GM12878 (cell line): ENCODE measurements around the gene TMEM167A. TPM values are rescaled to one million over a fixed set of nuclear protein-coding genes. Genes with fewer than 3 reads are reported as not detected.

ENCODE experiments used
- ATAC-seq: fragments of 200-7000 bp; cut with Tn5 transposase; 3 replicates; pipeline ENCODE4 v1.9.1; 2020; ENCODE audit warnings: mild to moderate bottlenecking, moderate library complexity
- BruUV-seq: library from RNA; stranded (reverse); fragments of 400-500 nt; replicated peaks from 2 replicates; lab custom pipeline; 2021; lab: Mats Ljungman, UMichigan
- CTCF ChIA-PET: fragments of 300-600 bp; sonication (Branson Sonifier 250); formaldehyde crosslinking; extraction: SDS; loops from one replicate; lab custom pipeline; 2021; ENCODE audit warnings: inconsistent platforms; lab: Yijun Ruan, JAX
- POLR2A ChIA-PET: fragments of 350-600 bp; formaldehyde crosslinking; extraction: SDS; loops from one replicate; lab custom pipeline; 2021; ENCODE audit warnings: inconsistent platforms; lab: Charles Lee
- RAD21 ChIA-PET: fragments of 300-600 bp; sonication (Branson Sonifier 250); formaldehyde crosslinking; loops from one replicate; lab custom pipeline; 2023; ENCODE audit warnings: antibody characterized with exemption; ENCODE audit not compliant: unreplicated experiment; lab: Charles Lee
- SMC1A ChIA-PET: fragments of 300-600 bp; sonication (Branson Sonifier 250); formaldehyde crosslinking; loops from one replicate; lab custom pipeline; 2023; ENCODE audit not compliant: unreplicated experiment, uncharacterized antibody; lab: Charles Lee
- DNase-seq: peaks from one replicate; pipeline ENCODE4 v3.0.0-alpha.2; 2011; ENCODE audit warnings: low read depth, low spot score
- FAIRE-seq: peaks from 3 replicates; lab custom pipeline; 2011; peaks lifted over from hg19 to GRCh38; lab: Jason Lieb, UNC
- H2AFZ ChIP-seq: 2 replicates; pipeline ENCODE4 v1.6.0; 2011; ENCODE audit warnings: low read depth, low read length, control low read depth; ENCODE audit not compliant: control insufficient read depth
- H3K27ac ChIP-seq: 2 replicates; pipeline ENCODE4 v1.5.1; 2011; ENCODE audit warnings: control low read depth; ENCODE audit not compliant: control insufficient read depth, insufficient read depth
- H3K27me3 ChIP-seq, 2 experiments: replicated peaks in 1 of 2; 2 replicates each; pipeline versions ENCODE4 v1.6.0 to v1.6.1; 2011; ENCODE audit warnings: low read length in 1 of 2; ENCODE audit not compliant: control insufficient read depth in 2 of 2, insufficient read depth in 2 of 2
- H3K36me3 ChIP-seq, 2 experiments: 2 replicates each; pipeline ENCODE4 v1.5.1; 2011; ENCODE audit warnings: low read length in 1 of 2; ENCODE audit not compliant: control insufficient read depth in 2 of 2, insufficient read depth in 2 of 2
- H3K4me1 ChIP-seq: 2 replicates; pipeline ENCODE4 v1.6.1; 2011; ENCODE audit warnings: mild to moderate bottlenecking, low read length, moderate library complexity, mixed read lengths; ENCODE audit not compliant: control insufficient read depth, insufficient read depth
- H3K4me2 ChIP-seq: 2 replicates; pipeline ENCODE4 v1.6.0; 2011; ENCODE audit warnings: control low read depth; ENCODE audit not compliant: control insufficient read depth, insufficient read depth
- H3K4me3 ChIP-seq: fragments of 200-600 bp; sonication (generic); 2 replicates; pipeline ENCODE4 v1.5.1; 2016
- H3K79me2 ChIP-seq: 2 replicates; pipeline ENCODE4 v1.6.0; 2011; ENCODE audit warnings: low read length; ENCODE audit not compliant: control insufficient read depth, insufficient read depth
- H3K9ac ChIP-seq: 2 replicates; pipeline ENCODE4 v1.8.0; 2011; ENCODE audit warnings: low read length, control low read depth, mixed read lengths; ENCODE audit not compliant: control insufficient read depth, insufficient read depth
- H3K9me3 ChIP-seq: replicated peaks from 3 replicates; pipeline ENCODE4 v1.5.1; 2011; ENCODE audit warnings: mild to moderate bottlenecking, low read length; ENCODE audit not compliant: control insufficient read depth, insufficient read depth
- H4K20me1 ChIP-seq: 2 replicates; pipeline ENCODE4 v1.6.0; 2011; ENCODE audit not compliant: control insufficient read depth, insufficient read depth
- ATF7 ChIP-seq: fragments of 450-650 bp; IDR thresholded peaks from 2 replicates; pipeline ENCODE4 v1.6.1; 2016; ENCODE audit warnings: low read depth, mild to moderate bottlenecking
- EED ChIP-seq: sonication (generic); IDR thresholded peaks from 2 replicates; pipeline ENCODE4 v1.6.1; 2016; ENCODE audit warnings: antibody characterized with exemption, low read depth
- EP300 ChIP-seq, 2 experiments: fragments of 150-350 bp in 1 of 2; IDR thresholded peaks; 2 replicates each; pipeline ENCODE4 v1.6.1; 2011 to 2012; ENCODE audit warnings: low read depth in 2 of 2, low read length in 2 of 2, borderline replicate concordance in 1 of 2, improper control_type of control experiment in 1 of 2, inconsistent platforms in 1 of 2; ENCODE audit not compliant: control insufficient read depth in 1 of 2
- FOXM1 ChIP-seq: IDR thresholded peaks from 2 replicates; pipeline ENCODE4 v1.6.1; 2012; ENCODE audit warnings: low read depth, mild to moderate bottlenecking, inconsistent platforms, low read length, moderate library complexity
- GABPA ChIP-seq: IDR thresholded peaks from 2 replicates; pipeline ENCODE4 v1.6.1; 2014; ENCODE audit warnings: antibody characterized with exemption, low read depth, mild to moderate bottlenecking, inconsistent platforms
- MEF2A ChIP-seq: IDR thresholded peaks from 2 replicates; pipeline ENCODE4 v1.6.1; 2011; ENCODE audit warnings: low read depth, mild to moderate bottlenecking, low read length, moderate library complexity; ENCODE audit not compliant: insufficient read depth
- MYC ChIP-seq: IDR thresholded peaks from 2 replicates; pipeline ENCODE4 v1.6.1; 2011; ENCODE audit warnings: mild to moderate bottlenecking, low read length, moderate library complexity, inconsistent platforms; ENCODE audit not compliant: insufficient read depth, insufficient replicate concordance, insufficient read length, severe bottlenecking
- PML ChIP-seq: IDR thresholded peaks from 2 replicates; pipeline ENCODE4 v1.6.1; 2012; ENCODE audit warnings: low read length, inconsistent platforms
- PRDM15 ChIP-seq: fragments of 450-650 bp; formaldehyde crosslinking; IDR thresholded peaks from 2 replicates; pipeline ENCODE4 v1.4.0; 2020; ENCODE audit warnings: mild to moderate bottlenecking, moderate library complexity
- SPI1 ChIP-seq: IDR thresholded peaks from 2 replicates; pipeline ENCODE4 v1.6.1; 2011; ENCODE audit warnings: low read depth, mild to moderate bottlenecking, low read length, moderate library complexity, borderline replicate concordance; ENCODE audit not compliant: insufficient read depth
- ZBTB40 ChIP-seq: fragments of 450-650 bp; IDR thresholded peaks from 2 replicates; pipeline ENCODE4 v1.6.1; 2016; ENCODE audit warnings: mild to moderate bottlenecking, moderate library complexity, borderline replicate concordance
- WGBS: methylation state at CpG from one replicate; pipeline ENCODE4 v1.1.6; 2016; ENCODE audit warnings: low lambda C conversion rate; ENCODE audit not compliant: insufficient replicate concordance, insufficient coverage; ENCODE audit errors: missing lambda C conversion rate; 5-methylcytosine and 5-hydroxymethylcytosine counted together
- in situ Hi-C: fragments of 300-500 bp; cut with MboI; formaldehyde crosslinking; loops from 9 replicates; pipeline ENCODE4 v1.14.3; 2018; ENCODE audit warnings: mixed read lengths
- intact Hi-C: fragments of 100-400 bp; cut with micrococcal nuclease; formaldehyde crosslinking; loops from one replicate; pipeline ENCODE4 v1.14.2; 2022; ENCODE audit not compliant: unreplicated experiment
- polyA plus RNA-seq, 11 experiments: library from polyadenylated mRNA; depleted of rRNA in 4 of 11; unstranded in 6 of 11; stranded (reverse) in 5 of 11; fragments of >200 nt; fragmentation: Nextera tagmentation in 4 of 11; fragmentation: Illumina TruSeq in 1 of 11; extraction: Ambion mirVana in 4 of 11; extraction: Trizol in 1 of 11; gene quantifications; 1 replicate in 1 of 11; 2 replicates in 10 of 11; pipeline versions ENCODE4 v1.2.1 to v1.2.3, GENCODE V29; 2011 to 2016; ENCODE audit warnings: inconsistent platforms in 2 of 11, missing spikeins in 2 of 11, low read depth in 1 of 11
- total RNA-seq, 4 experiments: library from RNA; depleted of rRNA in 3 of 4; stranded (reverse); fragments of >200 nt in 3 of 4; fragmentation: Illumina TruSeq in 1 of 4; extraction: Trizol in 1 of 4; gene quantifications; 2 replicates each; pipeline versions ENCODE4 v1.2.1 to v1.2.3, GENCODE V29; 2013 to 2021
- TF ChIP-seq, protein P1 (sequence below): fragments of 450-650 bp; IDR thresholded peaks from 2 replicates; pipeline ENCODE4 v1.6.1; 2014; ENCODE audit warnings: mild to moderate bottlenecking
- TF ChIP-seq, protein P2 (sequence below): IDR thresholded peaks from 2 replicates; pipeline ENCODE4 v1.6.1; 2011; ENCODE audit warnings: low read depth, mild to moderate bottlenecking, low read length, moderate library complexity, borderline replicate concordance; ENCODE audit errors: extremely low read depth

TMEM167A gene
- total and polyA plus RNA-seq, 10 of the 15 experiments (the other 5 are each of a cell fraction or from before 2014, with no cell fraction given): 29.5 to 363 (median 85.6) TPM

DNA sequence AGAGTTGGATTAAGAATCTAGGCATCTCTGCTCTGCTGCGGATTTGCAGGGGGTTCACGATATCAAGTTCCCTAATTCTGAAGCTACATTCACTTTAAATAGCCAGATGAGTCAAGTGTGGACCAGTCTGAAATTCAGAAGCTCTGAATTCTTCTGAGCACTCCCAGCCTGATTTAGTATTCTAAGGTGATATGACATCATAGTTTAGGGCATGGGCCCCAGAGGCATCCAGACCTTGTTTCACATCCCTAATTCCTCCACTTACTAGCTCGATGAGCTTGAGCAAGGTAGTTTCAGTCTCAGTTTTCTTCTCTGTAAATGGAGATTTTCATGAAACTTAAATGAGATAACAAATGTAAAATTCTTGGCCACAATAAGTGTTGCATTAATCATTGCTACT lies 65.2 kb downstream of the TMEM167A start:
- Histone ChIP-seq H3K9ac (no peak overlapping the region), H3K4me1 (peaks cover 5% of the 10 kb centered on the region; the same call in 1 of the 2 replicates), H3K4me2 (peak overlapping the region; percentile 57), H3K79me2 (no peaks in the 10 kb centered on the region), H3K9me3 (peaks cover 6% of the 10 kb centered on the region; the same call in 2 of the 3 replicates), H3K36me3 (no peaks in the 10 kb centered on the region), H3K4me3 (no peak overlapping the region), H4K20me1 (no peaks in the 10 kb centered on the region), H2AFZ (no peak overlapping the region), H3K27ac (no peak overlapping the region; the same call in 1 of the 2 replicates), H3K27me3 (no peaks in the 10 kb centered on the region)
- ChIA-PET SMC1A (interaction anchor here (0.5 to 2.1 kb wide), 11 partner anchors 9 to 130 kb away, joined by 3 to 10 read pairs (median 4); partner anchors contain the start of genes TMEM167A and XRCC4), CTCF (interaction anchor here (1.6 to 2.6 kb wide), 2 partner anchors 15 to 92 kb away, joined by 3 to 8 read pairs; no protein-coding TSS in a partner anchor), POLR2A (interaction anchor here (0.6 to 1.2 kb wide), 2 partner anchors 15 to 20 kb away, joined by 3 read pairs; no protein-coding TSS in a partner anchor), RAD21 (interaction anchor here (0.7 kb wide), 1 partner anchor 65 kb away, joined by 3 read pairs; the partner anchor contains the start of genes TMEM167A and XRCC4)
- intact Hi-C loops: loop anchor here (5.0 kb wide), 1 partner anchor 125 kb away; no protein-coding TSS in a partner anchor
- DNase-seq (peak; percentile 69), ATAC-seq (peak; percentile 99), FAIRE-seq (no peak)
- in situ Hi-C loops: no loop called here
- BruUV-seq: no TSS peak
- WGBS: 26% methylated on average over 3 of the region's 3 CpGs
- TF ChIP-seq PML (peak; percentile 54; the same call in 1 of the 2 replicates), EED (peak; percentile 94), PRDM15 (CRISPR knock-in tag) (no peak), GABPA (0 out of 2 replicates have a peak, but pooled peaks have one; percentile 39), ZBTB40 (no peak), EP300 (IDR thresholded peaks at IDR 0.05; ENCODE audit: borderline replicate concordance in 1 of 2, control insufficient read depth in 1 of 2, low read depth in 2 of 2, low read length in 2 of 2) (peak in 1 of 2 experiments; percentile 38; a peak in 1 of 4 replicates), ATF7 (peak; percentile 98), SPI1 (peak; percentile 92), FOXM1 (peak; percentile 74; the same call in 1 of the 2 replicates), MEF2A (peak; percentile 85), MYC (no peak)
- TF ChIP-seq, protein P1, sequence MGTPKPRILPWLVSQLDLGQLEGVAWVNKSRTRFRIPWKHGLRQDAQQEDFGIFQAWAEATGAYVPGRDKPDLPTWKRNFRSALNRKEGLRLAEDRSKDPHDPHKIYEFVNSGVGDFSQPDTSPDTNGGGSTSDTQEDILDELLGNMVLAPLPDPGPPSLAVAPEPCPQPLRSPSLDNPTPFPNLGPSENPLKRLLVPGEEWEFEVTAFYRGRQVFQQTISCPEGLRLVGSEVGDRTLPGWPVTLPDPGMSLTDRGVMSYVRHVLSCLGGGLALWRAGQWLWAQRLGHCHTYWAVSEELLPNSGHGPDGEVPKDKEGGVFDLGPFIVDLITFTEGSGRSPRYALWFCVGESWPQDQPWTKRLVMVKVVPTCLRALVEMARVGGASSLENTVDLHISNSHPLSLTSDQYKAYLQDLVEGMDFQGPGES: no peak
- TF ChIP-seq, protein P2, sequence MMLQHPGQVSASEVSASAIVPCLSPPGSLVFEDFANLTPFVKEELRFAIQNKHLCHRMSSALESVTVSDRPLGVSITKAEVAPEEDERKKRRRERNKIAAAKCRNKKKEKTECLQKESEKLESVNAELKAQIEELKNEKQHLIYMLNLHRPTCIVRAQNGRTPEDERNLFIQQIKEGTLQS: no peak
